Bronchial epithelial cell (primary cell): Measurements from ENCODE around the gene LRRC15. TPM values are rescaled to one million over a fixed set of nuclear protein-coding genes. Genes with fewer than 3 reads are reported as not detected.

Source experiments
- DNase-seq: peaks from one replicate; pipeline ENCODE4 v3.0.0-alpha.2; 2010; ENCODE audit warnings: low read depth
- FAIRE-seq: peaks from 2 replicates; lab custom pipeline; 2011; peaks lifted over from hg19 to GRCh38; lab: Jason Lieb, UNC
- H3K27me3 ChIP-seq: 2 replicates; pipeline ENCODE4 v1.5.1; 2011; ENCODE audit warnings: low read length; ENCODE audit not compliant: control insufficient read depth, insufficient read depth
- H3K36me3 ChIP-seq: 2 replicates; pipeline ENCODE4 v1.5.1; 2011; ENCODE audit warnings: low read length; ENCODE audit not compliant: control insufficient read depth, insufficient read depth
- H3K4me3 ChIP-seq: 2 replicates; pipeline ENCODE4 v1.5.1; 2011; ENCODE audit warnings: mild to moderate bottlenecking, low read depth, low read length, control low read depth
- total RNA-seq: library from RNA; depleted of rRNA; stranded (reverse); fragments of >200 nt; gene quantifications from 2 replicates; pipeline ENCODE4 v1.2.1, GENCODE V29; 2014
- TF ChIP-seq, protein P1 (sequence below): IDR thresholded peaks from 2 replicates; pipeline ENCODE4 v1.5.1; 2011; ENCODE audit warnings: mild to moderate bottlenecking, moderate library complexity, low read length, control low read depth, inconsistent platforms; ENCODE audit not compliant: insufficient read depth, severe bottlenecking

LRRC15 gene
- total RNA-seq, 1 donor from 2014 or later = not detected

GRCh38 chr3:194401868-194402329, 32.4 kb upstream of the LRRC15 start:
- Histone ChIP-seq H3K36me3 (no peaks in the 10 kb centered on the region), H3K27me3 (peaks cover 12% of the 10 kb centered on the region), H3K4me3 (no peak overlapping the region)
- FAIRE-seq (no peak), DNase-seq (no peak)
- TF ChIP-seq, protein P1, sequence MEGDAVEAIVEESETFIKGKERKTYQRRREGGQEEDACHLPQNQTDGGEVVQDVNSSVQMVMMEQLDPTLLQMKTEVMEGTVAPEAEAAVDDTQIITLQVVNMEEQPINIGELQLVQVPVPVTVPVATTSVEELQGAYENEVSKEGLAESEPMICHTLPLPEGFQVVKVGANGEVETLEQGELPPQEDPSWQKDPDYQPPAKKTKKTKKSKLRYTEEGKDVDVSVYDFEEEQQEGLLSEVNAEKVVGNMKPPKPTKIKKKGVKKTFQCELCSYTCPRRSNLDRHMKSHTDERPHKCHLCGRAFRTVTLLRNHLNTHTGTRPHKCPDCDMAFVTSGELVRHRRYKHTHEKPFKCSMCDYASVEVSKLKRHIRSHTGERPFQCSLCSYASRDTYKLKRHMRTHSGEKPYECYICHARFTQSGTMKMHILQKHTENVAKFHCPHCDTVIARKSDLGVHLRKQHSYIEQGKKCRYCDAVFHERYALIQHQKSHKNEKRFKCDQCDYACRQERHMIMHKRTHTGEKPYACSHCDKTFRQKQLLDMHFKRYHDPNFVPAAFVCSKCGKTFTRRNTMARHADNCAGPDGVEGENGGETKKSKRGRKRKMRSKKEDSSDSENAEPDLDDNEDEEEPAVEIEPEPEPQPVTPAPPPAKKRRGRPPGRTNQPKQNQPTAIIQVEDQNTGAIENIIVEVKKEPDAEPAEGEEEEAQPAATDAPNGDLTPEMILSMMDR = no peak

GRCh38 chr3:194401346-194401745, 31.8 kb upstream of the LRRC15 start:
- TF ChIP-seq, protein P1 = no peak
- peaks cover 13% of the 10 kb centered on the region for H3K27me3 ChIP-seq
- FAIRE-seq (no peak), DNase-seq (no peak)
- no peaks in the 10 kb centered on the region for H3K36me3 ChIP-seq
- no peak overlapping the region for H3K4me3 ChIP-seq

- TF ChIP-seq, protein P1 = no peak
- FAIRE-seq (no peak), DNase-seq (no peak)
- H3K4me3 ChIP-seq = no peak overlapping the region
- no peaks in the 10 kb centered on the region for H3K36me3 ChIP-seq
- H3K27me3 ChIP-seq = peaks cover 13% of the 10 kb centered on the region
Observed at GRCh38 chr3:194399874-194400411, 30.4 kb upstream of the LRRC15 start.

GRCh38 chr3:194399166-194399565, 29.6 kb upstream of the LRRC15 start, which contains the start of gene GP5:
GP5 (minus strand) TSS chr3:194399266; CDS start chr3:194398282, 984 bp downstream.
- H3K4me3 ChIP-seq = no peak within 1 kb of the TSS
- no peak for DNase-seq
- TF ChIP-seq, protein P1 = no peak
- peaks cover 13% of the 10 kb centered on the region for H3K27me3 ChIP-seq
- no peak for FAIRE-seq
- no peaks in the 10 kb centered on the region for H3K36me3 ChIP-seq

GRCh38 chr3:194397757-194398312, 28.3 kb upstream of the LRRC15 start:
- DNase-seq (peak; percentile 1), FAIRE-seq (no peak)
- no peak overlapping the region for H3K4me3 ChIP-seq
- H3K27me3 ChIP-seq = peaks cover 13% of the 10 kb centered on the region
- H3K36me3 ChIP-seq = no peaks in the 10 kb centered on the region
- TF ChIP-seq, protein P1 = no peak
